GM12864 (cell line): ENCODE data around the gene FPR2.

Experiments used
- DNase-seq: peaks from one replicate; pipeline ENCODE4 v3.0.0-alpha.2; 2011; ENCODE audit warnings: low read depth
- H3K4me3 ChIP-seq: 2 replicates; pipeline ENCODE4 v1.5.1; 2011; ENCODE audit warnings: mild to moderate bottlenecking, low read depth, low read length, control low read depth
- TF ChIP-seq, protein P1 (sequence below): IDR thresholded peaks from 2 replicates; pipeline ENCODE4 v1.5.1; 2011; ENCODE audit warnings: low read depth, mild to moderate bottlenecking, moderate library complexity, low read length, control low read depth, inconsistent platforms; ENCODE audit errors: missing control alignments

FPR2 gene

DNA sequence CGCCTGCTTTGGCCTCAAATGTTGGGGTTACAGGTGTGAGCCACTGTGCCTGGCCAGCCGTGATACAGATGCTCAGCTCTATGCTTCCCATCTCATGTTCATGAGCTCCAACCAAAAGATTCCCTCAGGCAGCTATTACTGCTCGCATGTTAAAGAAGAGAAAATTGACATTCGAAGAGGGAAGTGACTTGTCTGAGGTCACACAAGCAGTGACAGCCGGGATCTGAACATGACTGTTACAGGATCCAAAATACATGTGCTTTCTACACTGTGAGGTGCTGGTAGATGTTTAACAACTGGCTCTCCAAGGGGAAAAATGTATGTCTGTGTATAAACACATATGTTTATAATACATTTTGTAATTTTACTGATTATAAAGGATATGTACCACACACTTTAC is 20.6 kb upstream of the FPR2 start:
- H3K4me3 ChIP-seq: no peak overlapping the region
- no peak for DNase-seq
- TF ChIP-seq, protein P1, sequence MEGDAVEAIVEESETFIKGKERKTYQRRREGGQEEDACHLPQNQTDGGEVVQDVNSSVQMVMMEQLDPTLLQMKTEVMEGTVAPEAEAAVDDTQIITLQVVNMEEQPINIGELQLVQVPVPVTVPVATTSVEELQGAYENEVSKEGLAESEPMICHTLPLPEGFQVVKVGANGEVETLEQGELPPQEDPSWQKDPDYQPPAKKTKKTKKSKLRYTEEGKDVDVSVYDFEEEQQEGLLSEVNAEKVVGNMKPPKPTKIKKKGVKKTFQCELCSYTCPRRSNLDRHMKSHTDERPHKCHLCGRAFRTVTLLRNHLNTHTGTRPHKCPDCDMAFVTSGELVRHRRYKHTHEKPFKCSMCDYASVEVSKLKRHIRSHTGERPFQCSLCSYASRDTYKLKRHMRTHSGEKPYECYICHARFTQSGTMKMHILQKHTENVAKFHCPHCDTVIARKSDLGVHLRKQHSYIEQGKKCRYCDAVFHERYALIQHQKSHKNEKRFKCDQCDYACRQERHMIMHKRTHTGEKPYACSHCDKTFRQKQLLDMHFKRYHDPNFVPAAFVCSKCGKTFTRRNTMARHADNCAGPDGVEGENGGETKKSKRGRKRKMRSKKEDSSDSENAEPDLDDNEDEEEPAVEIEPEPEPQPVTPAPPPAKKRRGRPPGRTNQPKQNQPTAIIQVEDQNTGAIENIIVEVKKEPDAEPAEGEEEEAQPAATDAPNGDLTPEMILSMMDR: no peak

DNA sequence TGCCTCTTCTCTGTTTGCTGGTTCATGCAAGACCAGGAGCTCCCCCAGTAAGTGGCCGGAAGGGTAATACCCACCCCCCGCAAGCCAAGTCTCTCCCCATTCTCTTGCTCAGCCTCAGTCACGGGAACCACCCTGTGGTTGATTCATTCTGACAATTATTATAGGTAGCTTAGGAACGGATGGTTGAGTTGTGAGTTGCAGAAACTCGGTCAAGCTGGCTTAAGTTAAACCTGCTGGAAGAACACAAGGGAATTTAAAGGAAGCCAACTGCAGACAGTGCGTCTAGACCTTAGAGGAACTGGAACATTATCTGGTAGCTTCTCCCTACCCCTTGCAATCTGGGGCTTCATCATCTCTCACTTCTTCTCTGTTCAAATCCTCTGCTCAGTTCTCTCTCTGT is 18.2 kb upstream of the FPR2 start:
- H3K4me3 ChIP-seq: no peak overlapping the region
- TF ChIP-seq, protein P1: no peak
- DNase-seq: no peak

DNA sequence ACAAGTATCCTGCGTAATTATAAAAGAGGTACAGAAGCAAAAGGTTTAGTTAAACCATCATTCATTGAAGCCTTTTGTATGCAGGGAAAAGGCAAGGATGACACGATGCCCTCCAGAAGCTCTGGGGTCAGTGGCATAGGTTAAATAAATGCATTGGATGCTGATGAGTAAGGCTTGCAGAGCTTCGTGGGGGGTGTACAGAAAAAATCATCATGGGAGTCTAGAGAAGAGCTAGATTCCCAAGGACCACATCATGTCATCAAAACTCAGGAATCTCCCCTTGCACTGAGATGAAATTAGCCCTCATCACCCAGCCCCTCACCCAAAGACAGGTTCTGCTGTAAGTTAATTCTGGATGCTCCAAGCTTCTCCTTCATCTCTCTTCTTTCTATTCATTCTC is 17.6 kb upstream of the FPR2 start:
- TF ChIP-seq, protein P1: no peak
- no peak overlapping the region for H3K4me3 ChIP-seq

DNA sequence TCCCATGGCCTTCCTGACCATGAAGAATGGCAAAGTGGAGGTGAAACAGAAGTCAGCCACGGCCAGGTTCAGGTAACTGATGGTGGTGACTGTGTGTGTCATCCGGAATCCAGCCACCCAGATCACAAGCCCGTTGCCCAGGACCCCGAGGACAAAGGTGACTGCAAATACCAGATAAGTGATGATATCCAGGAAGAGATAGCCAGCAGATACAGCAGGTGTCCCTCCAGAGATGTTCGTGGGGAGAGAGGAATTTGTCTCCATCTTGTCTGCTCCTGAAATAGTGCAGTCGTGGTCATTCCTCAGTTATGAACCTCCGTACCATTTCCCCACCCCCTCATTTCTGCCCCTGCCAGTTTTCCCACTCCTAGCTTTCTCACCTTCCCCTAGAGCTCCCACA is 14.2 kb upstream of the FPR2 start:
- H3K4me3 ChIP-seq: no peak overlapping the region
- TF ChIP-seq, protein P1: no peak
- no peak for DNase-seq

More for the DNA sequence above, 17.6 kb upstream of the FPR2 start:
- no peak for DNase-seq

DNA sequence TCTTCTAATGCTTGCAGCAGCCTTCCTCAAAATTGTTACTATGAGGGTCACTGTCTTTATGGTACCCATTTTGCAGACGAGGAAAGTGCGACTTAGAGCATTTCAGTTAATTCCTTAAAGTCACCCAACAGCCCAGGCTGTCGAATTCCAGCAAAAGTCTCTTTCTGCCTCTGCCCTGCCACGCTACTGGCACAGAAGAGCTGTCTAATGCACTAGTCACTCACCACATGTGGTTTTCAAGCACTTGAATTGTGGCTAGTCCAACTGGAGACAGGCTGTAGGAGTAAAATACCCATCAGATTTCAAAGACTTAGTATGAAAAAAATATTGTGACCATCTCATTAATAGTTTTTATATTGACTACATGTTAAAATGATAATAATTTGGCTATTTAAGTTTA is 11.0 kb upstream of the FPR2 start:
- DNase-seq: no peak
- H3K4me3 ChIP-seq: no peak overlapping the region
- TF ChIP-seq, protein P1: no peak

DNA sequence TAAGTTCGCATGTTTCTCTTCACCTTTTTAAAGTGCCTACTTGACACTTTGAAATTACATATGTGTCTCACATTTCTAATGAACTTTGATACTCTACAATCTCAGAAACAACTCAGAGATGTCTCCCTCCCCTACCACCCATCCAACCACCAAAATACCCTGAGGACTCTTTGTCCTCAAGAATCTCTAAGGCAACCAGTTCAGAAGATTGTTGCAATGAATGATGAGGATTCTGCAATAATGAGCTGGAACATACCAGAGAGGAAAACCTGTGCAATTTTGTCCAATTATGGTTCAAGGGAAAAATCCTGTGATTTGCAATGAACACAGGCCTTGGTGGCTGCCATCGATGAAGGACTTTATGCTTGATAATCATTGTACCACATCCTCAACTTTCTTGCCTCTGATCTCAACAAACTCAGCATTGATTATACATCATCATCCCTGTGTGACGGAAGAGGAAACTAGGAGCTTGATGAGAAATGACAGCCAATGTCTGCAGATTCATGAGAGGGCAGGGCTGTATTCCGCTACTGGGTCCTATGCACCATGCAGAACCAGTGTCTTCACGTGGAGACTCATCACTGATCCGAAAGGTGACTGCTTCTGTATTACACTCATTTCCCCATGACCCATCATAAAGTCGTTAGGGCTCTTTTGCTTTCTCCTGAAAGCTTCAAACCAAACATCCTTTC is 10.4 kb upstream of the FPR2 start:
- TF ChIP-seq, protein P1: no peak
- no peak for DNase-seq
- no peak overlapping the region for H3K4me3 ChIP-seq

DNA sequence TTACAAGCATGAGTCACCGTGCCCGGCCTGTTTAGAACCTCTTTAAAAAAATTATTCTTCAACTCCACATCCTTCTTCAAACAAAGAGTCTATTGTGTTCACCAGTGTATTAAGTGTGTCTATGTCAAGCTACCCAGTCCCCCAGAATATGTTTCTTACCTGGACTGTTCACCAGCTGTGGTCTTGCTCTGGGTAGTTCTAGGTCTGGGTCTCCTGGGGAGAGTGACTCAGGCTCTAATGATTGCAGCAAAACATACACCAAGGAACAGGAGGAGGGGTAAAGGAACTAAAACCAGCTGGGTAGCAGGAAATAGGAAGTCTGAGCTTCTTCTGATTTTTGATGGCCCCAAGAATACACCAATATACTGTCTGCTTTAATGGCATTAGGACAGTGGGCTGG is 9.3 kb upstream of the FPR2 start, which contains the start of gene FPR1:
FPR1 (minus strand) TSS at position 224 of the 400 bp plus-strand sequence. CDS start 4,884 bp downstream, outside the sequence.
- TF ChIP-seq, protein P1: no peak
- no peak within 1 kb of the TSS for H3K4me3 ChIP-seq
- no peak for DNase-seq
